ENCODE results near the gene CPEB4. TPM values are rescaled to one million over a fixed set of nuclear protein-coding genes. Genes with fewer than 3 reads are reported as not detected.

The CPEB4 gene
- total and polyA plus RNA-seq, 9 of the 15 experiments (the other 6 are each of a cell fraction or from before 2014, with no cell fraction given): 7.4 to 21.3 (median 12.4) TPM

- Histone ChIP-seq H3K79me2 (ENCODE audit: control insufficient read depth, insufficient read depth, low read length) (no peaks in the 10 kb centered on the region), H3K27ac (ENCODE audit: extremely low read depth, low read depth, low read length) (no peak overlapping the region), H3K36me3 (ENCODE audit: control insufficient read depth, insufficient read depth, low read length) (peaks cover 22% of the 10 kb centered on the region; the same call in 2 of the 3 replicates), H3K9me3 (replicated peaks; ENCODE audit: control insufficient read depth, insufficient read depth, low read depth, low read length) (no peaks in the 10 kb centered on the region; the same call in 1 of the 2 replicates), H2AFZ (ENCODE audit: low read depth, low read length) (no peak overlapping the region), H3K9ac (ENCODE audit: insufficient read depth in 1 of 2, low read depth in 2 of 2, low read length in 2 of 2) (no peak overlapping the region), H3K9me1 (ENCODE audit: control insufficient read depth, insufficient read depth, low read length) (no peaks in the 10 kb centered on the region), H3K4me2 (ENCODE audit: insufficient read depth, low read length) (no peak overlapping the region), H3K4me1 (replicated peaks in 1 of 2; ENCODE audit: control insufficient read depth in 2 of 2, insufficient read depth in 2 of 2, low read length in 2 of 2) (no peaks in the 10 kb centered on the region; a peak in 1 of 5 replicates), H3K27me3 (ENCODE audit: control insufficient read depth in 2 of 2, insufficient read depth in 2 of 2, low read length in 2 of 2) (no peaks in the 10 kb centered on the region), H3K4me3 (no peak overlapping the region), H4K20me1 (replicated peaks; ENCODE audit: control insufficient read depth, insufficient read depth, low read length) (no peaks in the 10 kb centered on the region)
- intact Hi-C loops (cut with micrococcal nuclease) (no loop called here), in situ Hi-C loops (cut with MboI) (no loop called here)
- no peak for TF ChIP-seq GABPB1 (CRISPR knock-in tag; IDR thresholded peaks at IDR 0.05)
- ChIA-PET CTCF (ENCODE audit: low intra/inter-chr PET ratio) (no interaction called here), POLR2A (interaction anchor here (0.6 to 1.8 kb wide), 3 partner anchors 9 to 351 kb away, joined by 4 to 5 read pairs (median 5); no protein-coding TSS in a partner anchor)
- no peak for FAIRE-seq
- BruUV-seq (replicated peaks): no TSS peak
- 45% methylated on average over 1 of the region's 1 CpG for WGBS (ENCODE audit: insufficient coverage, low coverage, missing lambda C conversion rate)
- DNase-seq (ENCODE audit: extremely low read depth in 1 of 4, low spot score in 3 of 4): no peak
- no peak for ATAC-seq
Observed at GRCh38 chr5:173961418-173961817, 73.3 kb downstream of the CPEB4 start.

- ChIA-PET CTCF (ENCODE audit: low intra/inter-chr PET ratio) (no interaction called here), POLR2A (interaction anchor here (0.9 to 1.8 kb wide), 7 partner anchors 9 to 141 kb away, joined by 3 to 5 read pairs (median 4); no protein-coding TSS in a partner anchor)
- no peak overlapping the region for H3K4me3 ChIP-seq
- no peak overlapping the region for H3K27ac ChIP-seq (ENCODE audit: extremely low read depth, low read depth, low read length)
- DNase-seq (ENCODE audit: extremely low read depth in 1 of 4, low spot score in 3 of 4): no peak
- no peak for FAIRE-seq
- H3K9me3 ChIP-seq (replicated peaks; ENCODE audit: control insufficient read depth, insufficient read depth, low read depth, low read length): no peaks in the 10 kb centered on the region; the same call in 1 of the 2 replicates
- H3K4me2 ChIP-seq (ENCODE audit: insufficient read depth, low read length): no peak overlapping the region
- no peaks in the 10 kb centered on the region for H4K20me1 ChIP-seq (replicated peaks; ENCODE audit: control insufficient read depth, insufficient read depth, low read length)
- WGBS (ENCODE audit: insufficient coverage, low coverage, missing lambda C conversion rate): 66% methylated on average over 3 of the region's 3 CpGs
- intact Hi-C loops (cut with micrococcal nuclease): no loop called here
- no peak overlapping the region for H3K9ac ChIP-seq (ENCODE audit: insufficient read depth in 1 of 2, low read depth in 2 of 2, low read length in 2 of 2)
- H3K4me1 ChIP-seq (replicated peaks in 1 of 2; ENCODE audit: control insufficient read depth in 2 of 2, insufficient read depth in 2 of 2, low read length in 2 of 2): no peaks in the 10 kb centered on the region; a peak in 1 of 5 replicates
- no TSS peak for BruUV-seq (replicated peaks)
- no peak overlapping the region for H2AFZ ChIP-seq (ENCODE audit: low read depth, low read length)
- no peaks in the 10 kb centered on the region for H3K79me2 ChIP-seq (ENCODE audit: control insufficient read depth, insufficient read depth, low read length)
- peak; percentile 52 for ATAC-seq
- H3K36me3 ChIP-seq (ENCODE audit: control insufficient read depth, insufficient read depth, low read length): peaks cover 16% of the 10 kb centered on the region; the same call in 2 of the 3 replicates
- TF ChIP-seq HDGF (IDR thresholded peaks at IDR 0.05) (no peak), PRDM10 (IDR thresholded peaks at IDR 0.05; ENCODE audit: partially characterized antibody) (peak; percentile 14), POLR2A (conservative IDR thresholded peaks at IDR 0.05) (peak; percentile 51; the same call in 1 of the 2 replicates)
- no peaks in the 10 kb centered on the region for H3K27me3 ChIP-seq (ENCODE audit: control insufficient read depth in 2 of 2, insufficient read depth in 2 of 2, low read length in 2 of 2)
- no peaks in the 10 kb centered on the region for H3K9me1 ChIP-seq (ENCODE audit: control insufficient read depth, insufficient read depth, low read length)
- in situ Hi-C loops (cut with MboI): no loop called here
Observed at GRCh38 chr5:173962436-173962972, 74.4 kb downstream of the CPEB4 start.
